ENCODE measurements around the gene NSUN2. TPM values are rescaled to one million over a fixed set of nuclear protein-coding genes. Genes with fewer than 3 reads are reported as not detected.

Gene NSUN2
- total and polyA plus RNA-seq, 7 experiments from 2014 or later = 25.4 to 87.2 (median 60.1) TPM

DNA sequence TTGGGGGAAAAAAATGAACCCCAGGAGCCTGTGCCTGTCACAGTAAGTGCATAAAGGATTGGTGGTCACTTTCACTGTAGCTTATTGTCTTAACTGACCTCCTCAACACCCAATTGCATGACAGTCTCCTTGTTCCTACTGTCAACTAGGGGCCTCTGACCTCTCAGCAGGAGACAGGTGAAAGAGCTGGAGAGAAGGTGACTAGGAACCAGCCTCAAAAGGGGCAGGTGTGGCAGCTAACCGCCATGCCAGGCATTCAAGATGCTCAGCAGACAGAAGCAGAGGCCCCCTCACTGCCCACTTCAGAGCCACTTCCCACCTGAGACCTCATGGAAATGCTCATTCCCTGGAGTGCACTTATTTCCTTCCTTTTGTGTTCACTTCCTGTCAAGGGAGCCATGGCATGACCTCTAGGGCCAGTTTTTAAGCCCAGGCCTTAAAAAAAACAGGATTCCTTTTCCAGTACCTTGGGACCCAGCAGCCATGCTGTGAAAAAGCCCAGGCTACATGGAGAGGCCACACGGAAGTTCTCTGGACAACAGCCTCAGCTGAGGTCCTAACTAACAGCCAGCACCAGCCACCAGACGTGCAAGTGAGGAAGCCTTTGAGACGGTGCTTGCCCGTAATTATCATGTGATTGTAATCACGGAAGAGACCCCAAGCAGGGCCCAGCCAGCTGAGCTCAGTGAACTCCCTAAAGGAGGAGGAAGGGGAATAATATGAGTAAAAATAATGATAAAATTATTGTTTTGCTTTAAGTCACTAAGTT, 74.9 kb downstream of the NSUN2 start:
- H3K4me3 ChIP-seq (ENCODE audit: low read length) = no peak overlapping the region
- H3K27me3 Mint-ChIP-seq = peaks cover 14 to 33% (median 19%) of the 10 kb centered on the region in 5 donors
- no peak overlapping the region for H3K4me3 Mint-ChIP-seq
- H3K36me3 ChIP-seq (ENCODE audit: control insufficient read depth in 2 of 3, insufficient read depth in 3 of 3, low read length in 3 of 3) = no peaks in the 10 kb centered on the region
- no peaks in the 10 kb centered on the region for H3K4me1 Mint-ChIP-seq
- ATAC-seq = no peak
- POLR2A ChIA-PET = no interaction called here
- CTCF ChIA-PET = no interaction called here
- H3K36me3 Mint-ChIP-seq = no peaks in the 10 kb centered on the region
- H3K27ac ChIP-seq (ENCODE audit: low read depth, low read length) = no peak overlapping the region
- intact Hi-C loops (cut with micrococcal nuclease) = no loop called here
- H3K4me1 ChIP-seq (ENCODE audit: control insufficient read depth in 2 of 2, insufficient read depth in 2 of 2, low read length in 2 of 2) = no peaks in the 10 kb centered on the region
- DNase-seq = no peak
- no peaks in the 10 kb centered on the region for H3K9me3 ChIP-seq (ENCODE audit: control insufficient read depth in 2 of 3, low read length in 3 of 3)
- H3K9me3 Mint-ChIP-seq = peaks cover 0 to 10% (median 0%) of the 10 kb centered on the region in 11 donors
- H3K27me3 ChIP-seq (ENCODE audit: control insufficient read depth in 2 of 2, insufficient read depth in 2 of 2, low read length in 2 of 2) = no peaks in the 10 kb centered on the region
- no peak overlapping the region for H3K27ac Mint-ChIP-seq

DNA sequence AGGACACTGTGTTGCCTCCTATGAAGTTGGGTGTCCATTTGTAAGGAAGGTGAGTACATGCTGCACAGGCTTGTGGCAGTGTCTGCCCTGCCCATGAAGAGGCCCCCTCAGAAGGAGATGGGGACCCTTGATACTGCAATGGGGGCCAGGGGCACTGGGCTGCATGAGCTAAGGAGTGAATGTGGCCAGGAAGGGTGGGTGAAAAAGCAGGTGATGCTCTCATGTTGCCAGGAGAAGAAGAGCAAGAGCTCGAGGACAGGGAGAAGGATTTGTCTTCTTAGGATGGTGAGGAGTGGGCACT, 76.1 kb downstream of the NSUN2 start:
- ChIA-PET POLR2A (no interaction called here), CTCF (no interaction called here)
- ATAC-seq (no peak), DNase-seq (no peak)
- H3K27ac Mint-ChIP-seq = no peak overlapping the region
- H3K27me3 Mint-ChIP-seq = peaks cover 14 to 33% (median 19%) of the 10 kb centered on the region in 5 donors
- H3K4me1 Mint-ChIP-seq = no peaks in the 10 kb centered on the region
- H3K9me3 Mint-ChIP-seq = peaks cover 0 to 10% (median 0%) of the 10 kb centered on the region in 11 donors
- Histone ChIP-seq H3K9me3 (ENCODE audit: control insufficient read depth in 2 of 3, low read length in 3 of 3) (no peaks in the 10 kb centered on the region), H3K4me1 (ENCODE audit: control insufficient read depth in 2 of 2, insufficient read depth in 2 of 2, low read length in 2 of 2) (no peaks in the 10 kb centered on the region), H3K4me3 (ENCODE audit: low read length) (no peak overlapping the region), H3K36me3 (ENCODE audit: control insufficient read depth in 2 of 3, insufficient read depth in 3 of 3, low read length in 3 of 3) (no peaks in the 10 kb centered on the region), H3K27me3 (ENCODE audit: control insufficient read depth in 2 of 2, insufficient read depth in 2 of 2, low read length in 2 of 2) (no peaks in the 10 kb centered on the region), H3K27ac (ENCODE audit: low read depth, low read length) (no peak overlapping the region)
- H3K4me3 Mint-ChIP-seq = no peak overlapping the region
- intact Hi-C loops (cut with micrococcal nuclease) = no loop called here
- no peaks in the 10 kb centered on the region for H3K36me3 Mint-ChIP-seq

GRCh38 chr5:6556089-6556801, 76.6 kb downstream of the NSUN2 start:
- no peaks in the 10 kb centered on the region for H3K4me1 ChIP-seq (ENCODE audit: control insufficient read depth in 2 of 2, insufficient read depth in 2 of 2, low read length in 2 of 2)
- POLR2A ChIA-PET = no interaction called here
- ATAC-seq (no peak), DNase-seq (no peak)
- H3K36me3 ChIP-seq (ENCODE audit: control insufficient read depth in 2 of 3, insufficient read depth in 3 of 3, low read length in 3 of 3) = no peaks in the 10 kb centered on the region
- H3K27ac ChIP-seq (ENCODE audit: low read depth, low read length) = no peak overlapping the region
- no peak overlapping the region for H3K4me3 ChIP-seq (ENCODE audit: low read length)
- H3K9me3 Mint-ChIP-seq = peaks cover 0 to 10% (median 0%) of the 10 kb centered on the region in 11 donors
- no peaks in the 10 kb centered on the region for H3K9me3 ChIP-seq (ENCODE audit: control insufficient read depth in 2 of 3, low read length in 3 of 3)
- H3K4me3 Mint-ChIP-seq = no peak overlapping the region
- H3K36me3 Mint-ChIP-seq = no peaks in the 10 kb centered on the region
- H3K27me3 Mint-ChIP-seq = peaks cover 14 to 33% (median 18%) of the 10 kb centered on the region in 5 donors
- no peaks in the 10 kb centered on the region for H3K4me1 Mint-ChIP-seq
- no peaks in the 10 kb centered on the region for H3K27me3 ChIP-seq (ENCODE audit: control insufficient read depth in 2 of 2, insufficient read depth in 2 of 2, low read length in 2 of 2)
- intact Hi-C loops (cut with micrococcal nuclease) = no loop called here
- no peak overlapping the region for H3K27ac Mint-ChIP-seq
- CTCF ChIA-PET = no interaction called here

DNA sequence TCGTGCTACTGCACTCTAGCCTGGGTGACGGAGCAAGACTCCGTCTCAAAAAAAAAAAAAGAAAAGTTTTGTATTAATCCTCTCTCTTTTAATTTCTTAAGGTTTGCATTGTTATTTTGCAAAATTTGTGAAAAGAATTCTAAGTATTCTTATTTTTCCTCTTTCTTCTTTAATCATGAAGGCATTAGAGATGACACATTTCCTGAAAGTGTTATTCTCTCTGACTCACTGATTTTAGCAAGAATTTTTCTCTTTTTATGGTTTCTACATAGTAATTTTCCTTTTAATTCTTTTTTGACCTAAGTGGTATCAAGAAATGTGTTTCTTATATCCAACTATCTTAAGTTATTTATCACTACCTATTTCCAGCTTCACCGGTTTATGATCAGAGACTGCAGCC, 78.0 kb downstream of the NSUN2 start:
- no peak overlapping the region for H3K27ac Mint-ChIP-seq

DNA sequence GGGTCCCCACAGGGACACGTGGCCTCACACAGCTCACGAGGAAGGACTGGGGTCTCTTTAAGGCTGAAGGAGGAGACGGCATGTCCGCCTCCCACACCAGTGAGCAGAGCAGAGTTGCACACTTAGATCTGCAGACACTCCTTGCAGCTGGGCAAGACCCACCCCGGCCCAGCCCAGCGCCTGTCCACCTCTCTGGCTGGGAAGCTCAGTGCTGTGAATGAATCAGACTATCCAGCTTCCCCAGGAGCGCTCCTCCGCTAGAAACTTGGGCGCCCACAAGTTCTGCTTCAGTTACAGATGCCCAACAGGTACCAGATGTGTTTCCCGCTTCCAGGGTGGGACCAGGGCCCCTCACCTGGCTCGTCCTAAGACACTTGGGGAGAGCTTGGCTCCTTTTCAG, 78.9 kb downstream of the NSUN2 start:
- Mint-ChIP-seq H3K4me1 (no peaks in the 10 kb centered on the region), H3K27ac (no peak overlapping the region), H3K9me3 (no peaks in the 10 kb centered on the region), H3K36me3 (no peaks in the 10 kb centered on the region), H3K4me3 (no peak overlapping the region), H3K27me3 (peaks cover 5 to 33% (median 19%) of the 10 kb centered on the region in 5 donors)
- intact Hi-C loops (cut with micrococcal nuclease) = no loop called here
- POLR2A ChIA-PET = no interaction called here
- Histone ChIP-seq H3K4me3 (ENCODE audit: low read length) (no peak overlapping the region), H3K36me3 (ENCODE audit: control insufficient read depth in 2 of 3, insufficient read depth in 3 of 3, low read length in 3 of 3) (no peaks in the 10 kb centered on the region), H3K27me3 (ENCODE audit: control insufficient read depth in 2 of 2, insufficient read depth in 2 of 2, low read length in 2 of 2) (no peaks in the 10 kb centered on the region), H3K27ac (ENCODE audit: low read depth, low read length) (no peak overlapping the region), H3K4me1 (ENCODE audit: control insufficient read depth in 2 of 2, insufficient read depth in 2 of 2, low read length in 2 of 2) (no peaks in the 10 kb centered on the region), H3K9me3 (ENCODE audit: control insufficient read depth in 2 of 3, low read length in 3 of 3) (no peaks in the 10 kb centered on the region)
- ATAC-seq = no peak
- DNase-seq = no peak
- CTCF ChIA-PET = no interaction called here

More for the DNA sequence above, 78.0 kb downstream of the NSUN2 start:
- intact Hi-C loops (cut with micrococcal nuclease) = no loop called here
- no peak overlapping the region for H3K4me3 Mint-ChIP-seq
- H3K4me1 Mint-ChIP-seq = no peaks in the 10 kb centered on the region
- Histone ChIP-seq H3K4me1 (ENCODE audit: control insufficient read depth in 2 of 2, insufficient read depth in 2 of 2, low read length in 2 of 2) (no peaks in the 10 kb centered on the region), H3K36me3 (ENCODE audit: control insufficient read depth in 2 of 3, insufficient read depth in 3 of 3, low read length in 3 of 3) (no peaks in the 10 kb centered on the region), H3K27ac (ENCODE audit: low read depth, low read length) (no peak overlapping the region), H3K9me3 (ENCODE audit: control insufficient read depth in 2 of 3, low read length in 3 of 3) (no peaks in the 10 kb centered on the region), H3K27me3 (ENCODE audit: control insufficient read depth in 2 of 2, insufficient read depth in 2 of 2, low read length in 2 of 2) (no peaks in the 10 kb centered on the region), H3K4me3 (ENCODE audit: low read length) (no peak overlapping the region)
- CTCF ChIA-PET = no interaction called here
- no peaks in the 10 kb centered on the region for H3K36me3 Mint-ChIP-seq
- POLR2A ChIA-PET = no interaction called here
- no peak for DNase-seq
- peaks cover 10 to 33% (median 19%) of the 10 kb centered on the region in 5 donors for H3K27me3 Mint-ChIP-seq
- ATAC-seq = no peak
- peaks cover 0 to 3% (median 0%) of the 10 kb centered on the region in 11 donors for H3K9me3 Mint-ChIP-seq

GRCh38 chr5:6552612-6553011, 80.2 kb downstream of the NSUN2 start:
- ChIA-PET CTCF (no interaction called here), POLR2A (interaction anchor here (0.7 kb wide), 1 partner anchor 18 kb away, joined by 3 read pairs; no protein-coding TSS in a partner anchor)
- Histone ChIP-seq H3K27me3 (ENCODE audit: control insufficient read depth in 2 of 2, insufficient read depth in 2 of 2, low read length in 2 of 2) (no peaks in the 10 kb centered on the region), H3K9me3 (ENCODE audit: control insufficient read depth in 2 of 3, low read length in 3 of 3) (no peaks in the 10 kb centered on the region), H3K36me3 (ENCODE audit: control insufficient read depth in 2 of 3, insufficient read depth in 3 of 3, low read length in 3 of 3) (no peaks in the 10 kb centered on the region), H3K4me1 (ENCODE audit: control insufficient read depth in 2 of 2, insufficient read depth in 2 of 2, low read length in 2 of 2) (no peaks in the 10 kb centered on the region), H3K27ac (ENCODE audit: low read depth, low read length) (no peak overlapping the region), H3K4me3 (ENCODE audit: low read length) (no peak overlapping the region)
- Mint-ChIP-seq H3K9me3 (no peaks in the 10 kb centered on the region), H3K27me3 (peaks cover 2 to 26% (median 14%) of the 10 kb centered on the region in 5 donors), H3K36me3 (no peaks in the 10 kb centered on the region), H3K27ac (no peak overlapping the region), H3K4me3 (no peak overlapping the region), H3K4me1 (no peaks in the 10 kb centered on the region)
- DNase-seq (no peak), ATAC-seq (no peak)
- intact Hi-C loops (cut with micrococcal nuclease) = no loop called here

DNA sequence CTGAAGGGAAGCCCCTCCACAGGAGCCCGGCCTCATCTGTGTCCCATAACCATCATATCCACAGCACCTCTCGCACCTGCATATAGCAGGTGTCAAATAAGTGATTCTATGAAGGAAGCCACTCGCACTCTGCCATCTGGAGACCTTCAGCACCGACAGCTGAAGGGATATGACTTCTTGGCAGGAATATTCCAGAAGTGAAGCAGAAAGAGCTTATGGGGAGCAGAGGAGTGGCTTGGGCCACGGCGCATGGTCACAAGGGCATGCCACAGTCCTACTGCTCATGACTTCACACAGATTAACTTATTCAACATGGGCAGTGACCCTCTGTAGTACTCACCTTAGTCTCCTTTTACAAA, 80.9 kb downstream of the NSUN2 start:
- H3K4me1 ChIP-seq (ENCODE audit: control insufficient read depth in 2 of 2, insufficient read depth in 2 of 2, low read length in 2 of 2) = no peaks in the 10 kb centered on the region
- no peak for ATAC-seq
- H3K27ac Mint-ChIP-seq = no peak overlapping the region
- peaks cover 2 to 26% (median 13%) of the 10 kb centered on the region in 5 donors for H3K27me3 Mint-ChIP-seq
- no peak overlapping the region for H3K4me3 ChIP-seq (ENCODE audit: low read length)
- no peak for DNase-seq
- ChIA-PET POLR2A (no interaction called here), CTCF (interaction anchor here (0.6 kb wide), 1 partner anchor 17 kb away, joined by 3 read pairs; no protein-coding TSS in a partner anchor)
- no peak overlapping the region for H3K27ac ChIP-seq (ENCODE audit: low read depth, low read length)
- no peaks in the 10 kb centered on the region for H3K9me3 ChIP-seq (ENCODE audit: control insufficient read depth in 2 of 3, low read length in 3 of 3)
- no peaks in the 10 kb centered on the region for H3K36me3 Mint-ChIP-seq
- no peaks in the 10 kb centered on the region for H3K9me3 Mint-ChIP-seq
- H3K36me3 ChIP-seq (ENCODE audit: control insufficient read depth in 2 of 3, insufficient read depth in 3 of 3, low read length in 3 of 3) = no peaks in the 10 kb centered on the region
- H3K27me3 ChIP-seq (ENCODE audit: control insufficient read depth in 2 of 2, insufficient read depth in 2 of 2, low read length in 2 of 2) = no peaks in the 10 kb centered on the region
- H3K4me3 Mint-ChIP-seq = no peak overlapping the region
- no peaks in the 10 kb centered on the region for H3K4me1 Mint-ChIP-seq
- intact Hi-C loops (cut with micrococcal nuclease) = no loop called here
